ENCODE results near the gene RPAIN.
"Not testable (repeated sequence)": the region's sequence is repeated elsewhere in the genome, so short reads cannot be mapped to it uniquely, and the experiment has no call there.

RPAIN gene

GRCh38 chr17:5430413-5430999 is 10.5 kb downstream of the RPAIN start:
- Histone ChIP-seq H3K4me1 (ENCODE audit: insufficient read depth, low read length) (no peaks in the 10 kb centered on the region), H3K9ac (ENCODE audit: low read depth, low read length) (no peak overlapping the region), H3K36me3 (ENCODE audit: insufficient read depth, low read length) (peaks cover 97% of the 10 kb centered on the region), H3K9me3 (ENCODE audit: insufficient read depth, low read depth, low read length) (no peaks in the 10 kb centered on the region), H3K4me3 (ENCODE audit: low read length) (no peak overlapping the region), H3K27me3 (ENCODE audit: insufficient read depth, low read length) (no peaks in the 10 kb centered on the region), H3K27ac (ENCODE audit: low read depth, low read length) (no peak overlapping the region)
- 92% methylated on average over 3 of the region's 3 CpGs for WGBS

GRCh38 chr17:5431234-5431633 is 11.3 kb downstream of the RPAIN start:
- H3K4me1 ChIP-seq (ENCODE audit: insufficient read depth, low read length); H3K27ac ChIP-seq (ENCODE audit: low read depth, low read length); H3K4me3 ChIP-seq (ENCODE audit: low read length); H3K9me3 ChIP-seq (ENCODE audit: insufficient read depth, low read depth, low read length); H3K27me3 ChIP-seq (ENCODE audit: insufficient read depth, low read length); H3K9ac ChIP-seq (ENCODE audit: low read depth, low read length): not testable (repeated sequence)
- peaks cover 96% of the 10 kb centered on the region for H3K36me3 ChIP-seq (ENCODE audit: insufficient read depth, low read length)
- WGBS, result 75% methylated on average over 5 of the region's 5 CpGs

- H3K36me3 ChIP-seq (ENCODE audit: insufficient read depth, low read length), result peaks cover 96% of the 10 kb centered on the region
- H3K27me3 ChIP-seq (ENCODE audit: insufficient read depth, low read length), result no peaks in the 10 kb centered on the region
- no peaks in the 10 kb centered on the region for H3K4me1 ChIP-seq (ENCODE audit: insufficient read depth, low read length)
- no peak overlapping the region; the same call in 1 of the 2 replicates for H3K27ac ChIP-seq (ENCODE audit: low read depth, low read length)
- H3K9me3 ChIP-seq (ENCODE audit: insufficient read depth, low read depth, low read length), result no peaks in the 10 kb centered on the region
- no peak overlapping the region for H3K4me3 ChIP-seq (ENCODE audit: low read length)
- H3K9ac ChIP-seq (ENCODE audit: low read depth, low read length), result no peak overlapping the region
- 97% methylated on average over 3 of the region's 3 CpGs for WGBS
Observed at GRCh38 chr17:5431949-5432556, 12.1 kb downstream of the RPAIN start.

GRCh38 chr17:5434984-5435383 is 15.0 kb downstream of the RPAIN start:
- no peak overlapping the region for H3K4me3 ChIP-seq (ENCODE audit: low read length)
- H3K4me1 ChIP-seq (ENCODE audit: insufficient read depth, low read length), result peaks cover 5% of the 10 kb centered on the region; the same call in 1 of the 2 replicates
- peaks cover 78% of the 10 kb centered on the region for H3K36me3 ChIP-seq (ENCODE audit: insufficient read depth, low read length)
- no peaks in the 10 kb centered on the region for H3K9me3 ChIP-seq (ENCODE audit: insufficient read depth, low read depth, low read length)
- peak overlapping the region; percentile 49; the same call in 1 of the 2 replicates for H3K27ac ChIP-seq (ENCODE audit: low read depth, low read length)
- 95% methylated on average over 2 of the region's 2 CpGs for WGBS
- H3K27me3 ChIP-seq (ENCODE audit: insufficient read depth, low read length), result no peaks in the 10 kb centered on the region
- H3K9ac ChIP-seq (ENCODE audit: low read depth, low read length), result no peak overlapping the region

GRCh38 chr17:5435781-5436315 is 15.9 kb downstream of the RPAIN start:
- 97% methylated on average over 9 of the region's 12 CpGs for WGBS
- H3K27ac ChIP-seq (ENCODE audit: low read depth, low read length); H3K4me1 ChIP-seq (ENCODE audit: insufficient read depth, low read length); H3K27me3 ChIP-seq (ENCODE audit: insufficient read depth, low read length); H3K9ac ChIP-seq (ENCODE audit: low read depth, low read length); H3K9me3 ChIP-seq (ENCODE audit: insufficient read depth, low read depth, low read length): not testable (repeated sequence)
- Histone ChIP-seq H3K4me3 (ENCODE audit: low read length) (peak overlapping the region; percentile 22; the same call in 1 of the 2 replicates), H3K36me3 (ENCODE audit: insufficient read depth, low read length) (peaks cover 71% of the 10 kb centered on the region)

- H3K4me3 ChIP-seq (ENCODE audit: low read length), result peak overlapping the region; percentile 99
- peak overlapping the region; percentile 80 for H3K27ac ChIP-seq (ENCODE audit: low read depth, low read length)
- peaks cover 5% of the 10 kb centered on the region; the same call in 1 of the 2 replicates for H3K4me1 ChIP-seq (ENCODE audit: insufficient read depth, low read length)
- H3K36me3 ChIP-seq (ENCODE audit: insufficient read depth, low read length), result peaks cover 68% of the 10 kb centered on the region
- 72% methylated on average over 4 of the region's 5 CpGs for WGBS
- no peaks in the 10 kb centered on the region for H3K9me3 ChIP-seq (ENCODE audit: insufficient read depth, low read depth, low read length)
- peak overlapping the region; percentile 97 for H3K9ac ChIP-seq (ENCODE audit: low read depth, low read length)
- no peaks in the 10 kb centered on the region for H3K27me3 ChIP-seq (ENCODE audit: insufficient read depth, low read length)
Observed at GRCh38 chr17:5437721-5438317, 17.8 kb downstream of the RPAIN start.

GRCh38 chr17:5438716-5439445 is 18.9 kb downstream of the RPAIN start, which contains the start of gene C1QBP:
Gene C1QBP, minus strand, starts transcription at chr17:5439155. Its CDS starts 82 bp downstream, at chr17:5439073.
- Histone ChIP-seq H3K4me3 (ENCODE audit: low read length) (peak within 1 kb of the TSS; percentile 99), H3K36me3 (ENCODE audit: insufficient read depth, low read length) (peaks cover 66% of the 10 kb centered on the region), H3K27me3 (ENCODE audit: insufficient read depth, low read length) (no peaks in the 10 kb centered on the region), H3K9ac (ENCODE audit: low read depth, low read length) (peak within 1 kb of the TSS; percentile 97), H3K9me3 (ENCODE audit: insufficient read depth, low read depth, low read length) (no peaks in the 10 kb centered on the region), H3K4me1 (ENCODE audit: insufficient read depth, low read length) (peaks cover 5% of the 10 kb centered on the region; the same call in 1 of the 2 replicates), H3K27ac (ENCODE audit: low read depth, low read length) (peak within 1 kb of the TSS; percentile 80)
- WGBS, result under 1% methylated on average over 74 of the region's 75 CpGs

- peak overlapping the region; percentile 99 for H3K4me3 ChIP-seq (ENCODE audit: low read length)
- peaks cover 67% of the 10 kb centered on the region for H3K36me3 ChIP-seq (ENCODE audit: insufficient read depth, low read length)
- peaks cover 5% of the 10 kb centered on the region; the same call in 1 of the 2 replicates for H3K4me1 ChIP-seq (ENCODE audit: insufficient read depth, low read length)
- H3K27ac ChIP-seq (ENCODE audit: low read depth, low read length), result peak overlapping the region; percentile 24
- H3K9me3 ChIP-seq (ENCODE audit: insufficient read depth, low read depth, low read length), result no peaks in the 10 kb centered on the region
- H3K9ac ChIP-seq (ENCODE audit: low read depth, low read length), result peak overlapping the region; percentile 59
- H3K27me3 ChIP-seq (ENCODE audit: insufficient read depth, low read length), result no peaks in the 10 kb centered on the region
- no CpG with 5 or more reads among the region's 1 CpG for WGBS
Observed at GRCh38 chr17:5439446-5439764, 19.4 kb downstream of the RPAIN start.

- no peaks in the 10 kb centered on the region for H3K27me3 ChIP-seq (ENCODE audit: insufficient read depth, low read length)
- H3K4me3 ChIP-seq (ENCODE audit: low read length), result no peak overlapping the region
- no peak overlapping the region for H3K27ac ChIP-seq (ENCODE audit: low read depth, low read length)
- H3K9ac ChIP-seq (ENCODE audit: low read depth, low read length), result no peak overlapping the region
- H3K9me3 ChIP-seq (ENCODE audit: insufficient read depth, low read depth, low read length), result no peaks in the 10 kb centered on the region
- H3K4me1 ChIP-seq (ENCODE audit: insufficient read depth, low read length), result peaks cover 5% of the 10 kb centered on the region; the same call in 1 of the 2 replicates
- H3K36me3 ChIP-seq (ENCODE audit: insufficient read depth, low read length), result peaks cover 70% of the 10 kb centered on the region
- 98% methylated on average over 6 of the region's 6 CpGs for WGBS
Observed at GRCh38 chr17:5443728-5444127, 23.7 kb downstream of the RPAIN start.

- Histone ChIP-seq H3K9ac (ENCODE audit: low read depth, low read length) (no peak overlapping the region), H3K36me3 (ENCODE audit: insufficient read depth, low read length) (peaks cover 75% of the 10 kb centered on the region), H3K27me3 (ENCODE audit: insufficient read depth, low read length) (no peaks in the 10 kb centered on the region), H3K4me3 (ENCODE audit: low read length) (no peak overlapping the region), H3K27ac (ENCODE audit: low read depth, low read length) (no peak overlapping the region), H3K9me3 (ENCODE audit: insufficient read depth, low read depth, low read length) (no peaks in the 10 kb centered on the region), H3K4me1 (ENCODE audit: insufficient read depth, low read length) (peaks cover 4% of the 10 kb centered on the region; the same call in 1 of the 2 replicates)
- WGBS, result 95% methylated on average over 22 of the region's 22 CpGs
Observed at GRCh38 chr17:5444209-5444608, 24.2 kb downstream of the RPAIN start.

GRCh38 chr17:5446786-5447185 is 26.8 kb downstream of the RPAIN start:
- H3K9me3 ChIP-seq (ENCODE audit: insufficient read depth, low read depth, low read length), result no peaks in the 10 kb centered on the region
- H3K27ac ChIP-seq (ENCODE audit: low read depth, low read length), result no peak overlapping the region
- peaks cover 90% of the 10 kb centered on the region for H3K36me3 ChIP-seq (ENCODE audit: insufficient read depth, low read length)
- no peak overlapping the region for H3K9ac ChIP-seq (ENCODE audit: low read depth, low read length)
- WGBS, result 94% methylated on average over 8 of the region's 8 CpGs
- H3K4me1 ChIP-seq (ENCODE audit: insufficient read depth, low read length), result no peaks in the 10 kb centered on the region
- no peaks in the 10 kb centered on the region for H3K27me3 ChIP-seq (ENCODE audit: insufficient read depth, low read length)
- H3K4me3 ChIP-seq (ENCODE audit: low read length), result no peak overlapping the region

Data from HUES64 (cell line).